H4 (cell line): Measurements from ENCODE around the gene OPRD1. TPM values are rescaled to one million over a fixed set of nuclear protein-coding genes. Genes with fewer than 3 reads are reported as not detected.
"Not testable (repeated sequence)": the region's sequence is repeated elsewhere in the genome, so short reads cannot be mapped to it uniquely, and the experiment has no call there.

ENCODE experiments used
- DNase-seq: peaks from one replicate; pipeline ENCODE4 v3.0.0-alpha.2; 2015; ENCODE audit warnings: low spot score
- total RNA-seq: library from RNA; depleted of rRNA; stranded (reverse); fragments of >200 nt; shearing (Covaris generic); gene quantifications from 2 replicates; pipeline ENCODE4 v1.2.3, GENCODE V29; 2014; rRNA removed

Gene OPRD1
- total RNA-seq, result not detected in 2 replicates

- no peak for DNase-seq
Observed at GRCh38 chr1:28811766-28812668, at the start of gene OPRD1. OPRD1 (plus strand) TSS chr1:28812170; CDS start chr1:28812384, 214 bp downstream.

- DNase-seq, result no peak
Observed at GRCh38 chr1:28766532-28767183, 45.3 kb upstream of the OPRD1 start.

GRCh38 chr1:28770601-28771165, 41.3 kb upstream of the OPRD1 start:
- DNase-seq, result no peak

GRCh38 chr1:28771921-28772320, 40.0 kb upstream of the OPRD1 start:
- not testable (repeated sequence) for DNase-seq

GRCh38 chr1:28773105-28773504, 38.9 kb upstream of the OPRD1 start:
- DNase-seq, result no peak

GRCh38 chr1:28775121-28775942, 36.6 kb upstream of the OPRD1 start:
- DNase-seq, result no peak

- no peak for DNase-seq
Observed at GRCh38 chr1:28776341-28776740, 35.6 kb upstream of the OPRD1 start.

GRCh38 chr1:28778021-28778420, 33.9 kb upstream of the OPRD1 start:
- no peak for DNase-seq

- DNase-seq, result no peak
Observed at GRCh38 chr1:28779751-28780408, 32.1 kb upstream of the OPRD1 start.

GRCh38 chr1:28781305-28781704, 30.7 kb upstream of the OPRD1 start:
- DNase-seq, result no peak

- no peak for DNase-seq
Observed at GRCh38 chr1:28782011-28782410, 30.0 kb upstream of the OPRD1 start.

GRCh38 chr1:28783363-28783762, 28.6 kb upstream of the OPRD1 start:
- no peak for DNase-seq

- no peak for DNase-seq
Observed at GRCh38 chr1:28789412-28789811, 22.6 kb upstream of the OPRD1 start.

- DNase-seq, result no peak
Observed at GRCh38 chr1:28789816-28790215, 22.2 kb upstream of the OPRD1 start.

- no peak for DNase-seq
Observed at GRCh38 chr1:28790377-28791035, 21.5 kb upstream of the OPRD1 start.

- DNase-seq, result not testable (repeated sequence)
Observed at GRCh38 chr1:28791929-28792328, 20.0 kb upstream of the OPRD1 start.

GRCh38 chr1:28792644-28793121, 19.3 kb upstream of the OPRD1 start:
- DNase-seq, result peak; percentile 66

GRCh38 chr1:28794582-28794981, 17.4 kb upstream of the OPRD1 start:
- not testable (repeated sequence) for DNase-seq

- peak; percentile 51 for DNase-seq
Observed at GRCh38 chr1:28796352-28797211, 15.4 kb upstream of the OPRD1 start.

- no peak for DNase-seq
Observed at GRCh38 chr1:28800324-28800723, 11.6 kb upstream of the OPRD1 start.
